ENCODE data around the gene F8. TPM values are rescaled to one million over a fixed set of nuclear protein-coding genes. Genes with fewer than 3 reads are reported as not detected.
A peak's percentile ranks its signal among the peaks of the same experiment; 100 is the strongest.

The F8 gene
- total and polyA plus RNA-seq, 9 of the 15 experiments (the other 6 are each of a cell fraction or from before 2014, with no cell fraction given) = 0.41 to 3.8 (median 0.91) TPM

DNA sequence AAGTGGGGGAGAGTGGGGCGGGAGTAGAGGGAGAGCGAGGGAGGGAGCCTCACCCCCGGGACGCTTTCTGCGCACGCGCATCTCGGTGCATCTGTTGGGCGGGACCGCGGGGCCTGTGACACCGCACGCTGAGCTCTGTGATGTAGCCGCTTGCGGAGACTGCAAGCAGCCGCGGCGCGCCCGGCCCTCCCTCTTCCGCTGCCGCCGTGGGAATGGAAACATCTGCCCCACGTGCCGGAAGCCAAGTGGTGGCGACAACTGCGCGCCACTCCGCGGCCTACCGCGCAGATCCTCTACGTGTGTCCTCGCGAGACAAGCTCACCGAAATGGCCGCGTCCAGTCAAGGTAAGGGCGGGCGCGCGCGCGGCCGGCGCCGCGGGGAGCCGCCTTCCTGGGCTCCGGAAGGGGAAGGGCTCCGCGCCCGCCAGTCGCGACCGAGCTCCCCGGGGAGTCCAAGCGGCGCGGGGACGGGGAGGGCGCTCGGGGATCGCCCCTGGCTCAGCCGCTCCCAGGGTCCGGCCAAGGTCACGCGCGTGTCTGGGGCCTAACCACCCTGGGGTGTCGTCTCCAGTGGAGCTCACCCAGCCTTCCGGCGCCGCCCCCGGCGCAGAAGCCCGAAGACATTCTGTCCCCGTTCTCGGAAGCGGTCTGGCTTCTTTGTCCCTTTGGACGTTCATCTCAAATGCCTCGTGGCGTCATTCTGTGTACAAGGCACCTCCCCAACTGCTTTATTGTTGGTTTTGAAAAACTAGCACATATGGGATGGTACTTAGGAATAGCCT, 4.4 kb upstream of the F8 start, which contains the start of gene FUNDC2 (continued):
- TF ChIP-seq, protein P1, sequence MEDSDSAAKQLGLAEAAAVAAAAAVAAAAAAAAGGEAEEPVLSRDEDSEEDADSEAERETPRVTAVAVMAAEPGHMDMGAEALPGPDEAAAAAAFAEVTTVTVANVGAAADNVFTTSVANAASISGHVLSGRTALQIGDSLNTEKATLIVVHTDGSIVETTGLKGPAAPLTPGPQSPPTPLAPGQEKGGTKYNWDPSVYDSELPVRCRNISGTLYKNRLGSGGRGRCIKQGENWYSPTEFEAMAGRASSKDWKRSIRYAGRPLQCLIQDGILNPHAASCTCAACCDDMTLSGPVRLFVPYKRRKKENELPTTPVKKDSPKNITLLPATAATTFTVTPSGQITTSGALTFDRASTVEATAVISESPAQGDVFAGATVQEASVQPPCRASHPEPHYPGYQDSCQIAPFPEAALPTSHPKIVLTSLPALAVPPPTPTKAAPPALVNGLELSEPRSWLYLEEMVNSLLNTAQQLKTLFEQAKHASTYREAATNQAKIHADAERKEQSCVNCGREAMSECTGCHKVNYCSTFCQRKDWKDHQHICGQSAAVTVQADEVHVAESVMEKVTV (CRISPR knock-in tag; IDR thresholded peaks at IDR 0.05) = no peak
- TF ChIP-seq, protein P2, sequence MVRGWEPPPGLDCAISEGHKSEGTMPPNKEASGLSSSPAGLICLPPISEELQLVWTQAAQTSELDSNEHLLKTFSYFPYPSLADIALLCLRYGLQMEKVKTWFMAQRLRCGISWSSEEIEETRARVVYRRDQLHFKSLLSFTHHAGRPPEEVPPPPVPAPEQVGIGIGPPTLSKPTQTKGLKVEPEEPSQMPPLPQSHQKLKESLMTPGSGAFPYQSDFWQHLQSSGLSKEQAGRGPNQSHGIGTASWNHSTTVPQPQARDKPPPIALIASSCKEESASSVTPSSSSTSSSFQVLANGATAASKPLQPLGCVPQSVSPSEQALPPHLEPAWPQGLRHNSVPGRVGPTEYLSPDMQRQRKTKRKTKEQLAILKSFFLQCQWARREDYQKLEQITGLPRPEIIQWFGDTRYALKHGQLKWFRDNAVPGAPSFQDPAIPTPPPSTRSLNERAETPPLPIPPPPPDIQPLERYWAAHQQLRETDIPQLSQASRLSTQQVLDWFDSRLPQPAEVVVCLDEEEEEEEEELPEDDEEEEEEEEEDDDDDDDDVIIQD (CRISPR knock-in tag; IDR thresholded peaks at IDR 0.05) = no peak
- no peak for TF ChIP-seq WHSC1 (IDR thresholded peaks at IDR 0.05; ENCODE audit: low read length)
- TF ChIP-seq, protein P3, sequence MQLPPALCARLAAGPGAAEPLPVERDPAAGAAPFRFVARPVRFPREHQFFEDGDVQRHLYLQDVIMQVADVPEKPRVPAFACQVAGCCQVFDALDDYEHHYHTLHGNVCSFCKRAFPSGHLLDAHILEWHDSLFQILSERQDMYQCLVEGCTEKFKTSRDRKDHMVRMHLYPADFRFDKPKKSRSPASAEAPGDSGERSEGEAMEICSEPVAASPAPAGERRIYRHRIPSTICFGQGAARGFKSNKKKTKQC (CRISPR knock-in tag; IDR thresholded peaks at IDR 0.05) = no peak
- TF ChIP-seq ZMIZ1 (IDR thresholded peaks at IDR 0.05; ENCODE audit: low read depth in 2 of 2, low read length in 2 of 2) = no peak
- TF ChIP-seq STAG1 (CRISPR knock-in tag; IDR thresholded peaks at IDR 0.05; ENCODE audit: borderline replicate concordance) = no peak
- no peak for TF ChIP-seq ZNF644 (tag; IDR thresholded peaks at IDR 0.05; ENCODE audit: low read depth)
- TF ChIP-seq ZNF217 (CRISPR knock-in tag; IDR thresholded peaks at IDR 0.05) = no peak
- no peak for TF ChIP-seq ESRRB (CRISPR knock-in tag; IDR thresholded peaks at IDR 0.05; ENCODE audit: borderline replicate concordance)
- peak; percentile 54; the same call in 1 of the 2 replicates for TF ChIP-seq CBX1 (IDR thresholded peaks at IDR 0.05; ENCODE audit: low read depth)
- TF ChIP-seq PHB2 (IDR thresholded peaks at IDR 0.05; ENCODE audit: low read depth) = no peak
- TF ChIP-seq MEIS2 (IDR thresholded peaks at IDR 0.05; ENCODE audit: partially characterized antibody) = peak; percentile 68
- TF ChIP-seq DPF2 (IDR thresholded peaks at IDR 0.05) = 0 out of 2 replicates have a peak, but pooled peaks have one; percentile 17
- TF ChIP-seq, protein P4, sequence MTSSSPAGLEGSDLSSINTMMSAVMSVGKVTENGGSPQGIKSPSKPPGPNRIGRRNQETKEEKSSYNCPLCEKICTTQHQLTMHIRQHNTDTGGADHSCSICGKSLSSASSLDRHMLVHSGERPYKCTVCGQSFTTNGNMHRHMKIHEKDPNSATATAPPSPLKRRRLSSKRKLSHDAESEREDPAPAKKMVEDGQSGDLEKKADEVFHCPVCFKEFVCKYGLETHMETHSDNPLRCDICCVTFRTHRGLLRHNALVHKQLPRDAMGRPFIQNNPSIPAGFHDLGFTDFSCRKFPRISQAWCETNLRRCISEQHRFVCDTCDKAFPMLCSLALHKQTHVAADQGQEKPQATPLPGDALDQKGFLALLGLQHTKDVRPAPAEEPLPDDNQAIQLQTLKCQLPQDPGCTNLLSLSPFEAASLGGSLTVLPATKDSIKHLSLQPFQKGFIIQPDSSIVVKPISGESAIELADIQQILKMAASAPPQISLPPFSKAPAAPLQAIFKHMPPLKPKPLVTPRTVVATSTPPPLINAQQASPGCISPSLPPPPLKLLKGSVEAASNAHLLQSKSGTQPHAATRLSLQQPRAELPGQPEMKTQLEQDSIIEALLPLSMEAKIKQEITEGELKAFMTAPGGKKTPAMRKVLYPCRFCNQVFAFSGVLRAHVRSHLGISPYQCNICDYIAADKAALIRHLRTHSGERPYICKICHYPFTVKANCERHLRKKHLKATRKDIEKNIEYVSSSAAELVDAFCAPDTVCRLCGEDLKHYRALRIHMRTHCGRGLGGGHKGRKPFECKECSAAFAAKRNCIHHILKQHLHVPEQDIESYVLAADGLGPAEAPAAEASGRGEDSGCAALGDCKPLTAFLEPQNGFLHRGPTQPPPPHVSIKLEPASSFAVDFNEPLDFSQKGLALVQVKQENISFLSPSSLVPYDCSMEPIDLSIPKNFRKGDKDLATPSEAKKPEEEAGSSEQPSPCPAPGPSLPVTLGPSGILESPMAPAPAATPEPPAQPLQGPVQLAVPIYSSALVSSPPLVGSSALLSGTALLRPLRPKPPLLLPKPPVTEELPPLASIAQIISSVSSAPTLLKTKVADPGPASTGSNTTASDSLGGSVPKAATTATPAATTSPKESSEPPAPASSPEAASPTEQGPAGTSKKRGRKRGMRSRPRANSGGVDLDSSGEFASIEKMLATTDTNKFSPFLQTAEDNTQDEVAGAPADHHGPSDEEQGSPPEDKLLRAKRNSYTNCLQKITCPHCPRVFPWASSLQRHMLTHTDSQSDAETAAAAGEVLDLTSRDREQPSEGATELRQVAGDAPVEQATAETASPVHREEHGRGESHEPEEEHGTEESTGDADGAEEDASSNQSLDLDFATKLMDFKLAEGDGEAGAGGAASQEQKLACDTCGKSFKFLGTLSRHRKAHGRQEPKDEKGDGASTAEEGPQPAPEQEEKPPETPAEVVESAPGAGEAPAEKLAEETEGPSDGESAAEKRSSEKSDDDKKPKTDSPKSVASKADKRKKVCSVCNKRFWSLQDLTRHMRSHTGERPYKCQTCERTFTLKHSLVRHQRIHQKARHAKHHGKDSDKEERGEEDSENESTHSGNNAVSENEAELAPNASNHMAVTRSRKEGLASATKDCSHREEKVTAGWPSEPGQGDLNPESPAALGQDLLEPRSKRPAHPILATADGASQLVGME (CRISPR knock-in tag; IDR thresholded peaks at IDR 0.05) = no peak

All from K562 (cell line).